B cell (primary cell): Measurements from ENCODE around the gene KNTC1.

Source experiments
- EZH2 ChIP-seq: IDR thresholded peaks from 2 replicates; pipeline ENCODE4 v1.6.1; 2012; ENCODE audit warnings: borderline replicate concordance, low read depth, mild to moderate bottlenecking, moderate library complexity, low read length; ENCODE audit not compliant: insufficient read depth, poor library complexity, severe bottlenecking
- TF ChIP-seq, protein P1 (sequence below): fragments of 200-600 bp; IDR thresholded peaks from one replicate; pipeline ENCODE4 v1.8.0; 2022; ENCODE audit warnings: antibody characterized with exemption, mild to moderate bottlenecking

DNA sequence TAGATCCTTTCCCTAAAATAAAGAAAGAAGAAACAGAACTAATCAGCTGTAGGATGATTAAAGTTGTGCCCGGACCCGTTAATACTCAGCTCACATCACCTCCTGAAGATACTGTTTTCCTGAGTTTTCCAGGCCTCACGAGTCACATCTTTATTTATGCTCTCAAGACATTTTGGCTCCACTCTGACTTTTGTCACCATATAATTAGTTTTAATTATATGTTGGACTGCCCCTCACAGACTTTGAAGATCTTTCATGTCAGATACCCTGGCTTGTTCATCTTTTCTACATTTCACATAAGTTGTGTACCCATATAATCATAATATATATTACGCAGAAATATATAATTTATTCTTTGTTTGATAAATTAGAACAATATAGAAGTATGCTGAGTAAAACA, 88.7 kb downstream of the KNTC1 start:
- TF ChIP-seq, protein P1, sequence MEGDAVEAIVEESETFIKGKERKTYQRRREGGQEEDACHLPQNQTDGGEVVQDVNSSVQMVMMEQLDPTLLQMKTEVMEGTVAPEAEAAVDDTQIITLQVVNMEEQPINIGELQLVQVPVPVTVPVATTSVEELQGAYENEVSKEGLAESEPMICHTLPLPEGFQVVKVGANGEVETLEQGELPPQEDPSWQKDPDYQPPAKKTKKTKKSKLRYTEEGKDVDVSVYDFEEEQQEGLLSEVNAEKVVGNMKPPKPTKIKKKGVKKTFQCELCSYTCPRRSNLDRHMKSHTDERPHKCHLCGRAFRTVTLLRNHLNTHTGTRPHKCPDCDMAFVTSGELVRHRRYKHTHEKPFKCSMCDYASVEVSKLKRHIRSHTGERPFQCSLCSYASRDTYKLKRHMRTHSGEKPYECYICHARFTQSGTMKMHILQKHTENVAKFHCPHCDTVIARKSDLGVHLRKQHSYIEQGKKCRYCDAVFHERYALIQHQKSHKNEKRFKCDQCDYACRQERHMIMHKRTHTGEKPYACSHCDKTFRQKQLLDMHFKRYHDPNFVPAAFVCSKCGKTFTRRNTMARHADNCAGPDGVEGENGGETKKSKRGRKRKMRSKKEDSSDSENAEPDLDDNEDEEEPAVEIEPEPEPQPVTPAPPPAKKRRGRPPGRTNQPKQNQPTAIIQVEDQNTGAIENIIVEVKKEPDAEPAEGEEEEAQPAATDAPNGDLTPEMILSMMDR = no peak
- TF ChIP-seq EZH2 = no peak
